GM18907 (cell line): ENCODE data around the gene NFYA.
"Not testable (repeated sequence)": the region's sequence is repeated elsewhere in the genome, so short reads cannot be mapped to it uniquely, and the experiment has no call there.

ENCODE experiments used
- ATAC-seq: cut with Tn5 transposase; IDR thresholded peaks from one replicate; pipeline ENCODE4 v1.9.1; 2021; ENCODE audit warnings: mild to moderate bottlenecking, moderate library complexity; ENCODE audit not compliant: unreplicated experiment

NFYA gene

GRCh38 chr6:41100871-41101287 is 28.1 kb downstream of the NFYA start:
- no peak for ATAC-seq

- ATAC-seq: no peak
Measured at GRCh38 chr6:41103847-41104246, 31.1 kb downstream of the NFYA start.

GRCh38 chr6:41111017-41111416 is 38.2 kb downstream of the NFYA start:
- ATAC-seq: no peak

- ATAC-seq: not testable (repeated sequence)
Measured at GRCh38 chr6:41115027-41115426, 42.3 kb downstream of the NFYA start.

GRCh38 chr6:41119508-41119907 is 46.7 kb downstream of the NFYA start:
- no peak for ATAC-seq

GRCh38 chr6:41120058-41120457 is 47.3 kb downstream of the NFYA start:
- ATAC-seq: no peak

- ATAC-seq: no peak
Measured at GRCh38 chr6:41122373-41122772, 49.6 kb downstream of the NFYA start.

- ATAC-seq: no peak
Measured at GRCh38 chr6:41122918-41123317, 50.1 kb downstream of the NFYA start.

GRCh38 chr6:41125282-41125681 is 52.5 kb downstream of the NFYA start:
- no peak for ATAC-seq

GRCh38 chr6:41132254-41132653 is 59.5 kb downstream of the NFYA start:
- ATAC-seq: no peak

GRCh38 chr6:41135062-41135832 is 62.5 kb downstream of the NFYA start:
- ATAC-seq: no peak

- no peak for ATAC-seq
Measured at GRCh38 chr6:41136911-41137310, 64.1 kb downstream of the NFYA start.

- ATAC-seq: no peak
Measured at GRCh38 chr6:41147917-41148316, 75.1 kb downstream of the NFYA start.
